ENCODE measurements around the gene FREM3.
"Not testable (repeated sequence)": the region's sequence is repeated elsewhere in the genome, so short reads cannot be mapped to it uniquely, and the experiment has no call there.

FREM3 gene

GRCh38 chr4:143531380-143531779, 169.1 kb downstream of the FREM3 start:
- H3K27me3 Mint-ChIP-seq (ENCODE audit: low read depth) = no peaks in the 10 kb centered on the region
- no peak overlapping the region for H3K4me3 Mint-ChIP-seq
- TF ChIP-seq CTCF (IDR thresholded peaks at IDR 0.05; ENCODE audit: unreplicated experiment in 3 of 3) = peak; percentile 38 to 54 (median 46)
- H3K36me3 Mint-ChIP-seq (ENCODE audit: low read depth) = peaks cover 84% of the 10 kb centered on the region
- no peaks in the 10 kb centered on the region for H3K9me3 Mint-ChIP-seq
- H3K27ac Mint-ChIP-seq = peak overlapping the region in 1 of 3 experiments; percentile 2
- no peaks in the 10 kb centered on the region for H3K4me1 Mint-ChIP-seq

GRCh38 chr4:143528046-143528445, 172.4 kb downstream of the FREM3 start:
- not testable (repeated sequence) for H3K27ac Mint-ChIP-seq; H3K27me3 Mint-ChIP-seq (ENCODE audit: low read depth)

More at GRCh38 chr4:143528046-143528445, 172.4 kb downstream of the FREM3 start:
- H3K4me1 Mint-ChIP-seq, H3K4me3 Mint-ChIP-seq, H3K9me3 Mint-ChIP-seq: not testable (repeated sequence)
- H3K36me3 Mint-ChIP-seq (ENCODE audit: low read depth) = peaks cover 85% of the 10 kb centered on the region
